HG03064 (cell line): ENCODE results near the gene SCGB1D4.

ENCODE experiments used
- ATAC-seq: cut with Tn5 transposase; IDR thresholded peaks from one replicate; pipeline ENCODE4 v1.9.1; 2021; ENCODE audit warnings: low read depth; ENCODE audit not compliant: unreplicated experiment

SCGB1D4 gene

DNA sequence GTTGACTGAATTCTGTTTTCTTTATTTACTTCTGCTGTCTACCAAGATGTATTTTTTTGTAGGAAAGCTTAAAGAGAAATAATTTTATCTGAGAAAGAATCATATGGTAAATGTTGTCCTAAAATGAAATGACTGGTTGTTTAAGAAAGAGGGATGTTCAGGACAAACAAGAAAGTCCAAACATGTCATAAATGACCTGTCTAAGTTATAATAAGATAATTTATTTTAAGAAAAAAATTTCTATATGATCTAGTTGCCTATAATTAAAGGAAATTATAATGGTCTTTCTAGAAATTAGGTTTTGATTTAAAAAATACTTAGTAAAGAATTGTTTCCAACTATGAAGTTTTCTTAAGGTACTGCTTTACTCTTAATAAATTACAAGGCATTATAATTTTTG lies 18.4 kb downstream of the SCGB1D4 start:
- no peak for ATAC-seq

DNA sequence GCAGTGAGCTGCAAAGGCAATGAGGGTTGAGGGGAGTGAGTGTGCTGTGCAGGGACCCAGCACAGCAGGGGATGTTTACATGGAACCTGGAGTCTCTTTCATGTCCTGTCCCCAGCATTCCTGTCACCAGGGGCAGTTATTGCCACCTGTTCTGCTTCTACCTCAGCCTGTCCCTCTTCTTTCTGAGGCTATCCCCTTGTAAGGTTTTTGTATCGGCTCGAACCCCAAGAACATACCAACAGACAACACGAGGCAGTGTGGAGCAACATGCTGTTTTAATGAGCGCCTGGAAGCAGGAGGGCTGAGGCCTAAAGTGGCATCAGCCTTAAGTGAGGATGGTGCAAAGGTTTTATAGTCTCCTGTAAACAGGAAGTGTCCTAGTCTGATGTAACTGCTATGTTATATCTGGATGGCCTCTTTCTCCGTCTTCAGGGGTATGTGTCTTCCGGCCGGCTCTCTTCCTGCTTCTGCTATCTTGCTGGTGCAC lies 25.0 kb downstream of the SCGB1D4 start:
- no peak for ATAC-seq

DNA sequence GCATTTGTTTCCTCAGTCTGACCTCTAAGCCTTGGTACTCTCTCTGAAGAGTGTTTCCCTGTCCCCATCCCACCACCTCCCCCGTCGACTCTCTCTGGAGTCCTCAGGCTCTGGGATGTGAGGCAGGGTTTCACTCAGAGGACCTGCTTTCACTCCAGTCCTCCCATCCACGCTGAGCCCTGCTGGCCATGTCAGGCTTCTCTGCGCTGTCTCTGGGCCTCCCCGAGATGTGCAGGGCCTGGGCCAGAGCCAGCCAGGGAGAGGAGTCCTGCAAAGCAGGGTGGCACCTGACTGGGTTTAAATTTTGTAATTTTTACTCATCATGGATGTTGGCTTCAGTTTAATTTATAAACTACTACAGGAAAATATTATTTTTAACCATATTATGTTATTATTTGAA lies 25.6 kb downstream of the SCGB1D4 start:
- ATAC-seq: no peak

- ATAC-seq: no peak
These were observed 29.1 kb downstream of the SCGB1D4 start, which contains the start of gene SCGB2A2 for GRCh38 chr11:62269654-62270278. Gene SCGB2A2 (plus strand): TSS chr11:62270158. CDS start chr11:62270217, 59 bp downstream.

GRCh38 chr11:62267576-62267975 lies 31.3 kb downstream of the SCGB1D4 start:
- ATAC-seq: no peak

DNA sequence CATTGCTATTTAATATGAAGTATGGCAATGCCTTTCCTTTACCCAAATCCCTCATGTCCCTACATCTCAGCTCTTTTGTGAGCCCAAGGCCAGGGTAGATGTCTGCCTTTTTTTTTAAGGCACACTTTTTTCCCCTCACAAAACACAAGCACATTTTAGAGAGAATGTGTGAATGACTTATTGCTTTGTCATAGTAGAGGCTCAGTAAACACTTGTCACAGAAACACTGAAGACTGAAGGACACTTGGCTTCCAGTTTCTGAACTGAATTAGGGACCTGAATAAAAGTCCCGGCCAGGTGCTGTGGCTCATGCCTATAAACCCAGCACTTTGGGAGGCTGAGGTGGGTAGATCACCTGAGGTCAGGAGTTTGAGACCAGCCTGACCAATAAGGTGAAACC lies 31.8 kb downstream of the SCGB1D4 start:
- no peak for ATAC-seq

GRCh38 chr11:62266558-62266957 lies 32.3 kb downstream of the SCGB1D4 start:
- no peak for ATAC-seq

- ATAC-seq: no peak
These were observed 34.9 kb downstream of the SCGB1D4 start for GRCh38 chr11:62264004-62264403.

- ATAC-seq: no peak
These were observed 38.5 kb downstream of the SCGB1D4 start for GRCh38 chr11:62260261-62260953.

GRCh38 chr11:62256281-62256680 lies 42.6 kb downstream of the SCGB1D4 start:
- ATAC-seq: no peak

GRCh38 chr11:62253999-62254542 lies 44.8 kb downstream of the SCGB1D4 start:
- no peak for ATAC-seq

DNA sequence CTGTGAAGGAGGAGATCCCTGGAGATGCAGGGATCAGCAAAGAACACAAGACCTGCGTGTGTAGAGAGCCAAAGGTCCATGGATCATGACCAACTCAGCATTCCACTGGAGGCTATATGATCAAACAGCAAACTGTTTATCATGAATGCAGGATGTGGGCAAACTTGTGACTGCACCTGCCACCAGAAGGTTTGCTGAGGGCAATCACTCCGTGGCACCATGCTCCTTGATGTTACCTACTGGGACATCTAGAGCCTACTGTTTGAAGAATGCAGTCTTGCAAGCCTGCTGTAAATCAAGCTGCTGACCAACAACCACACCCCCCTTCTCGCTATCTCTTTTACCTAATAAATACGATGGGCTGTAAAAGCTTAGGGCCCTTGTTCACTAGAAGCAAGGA lies 47.2 kb downstream of the SCGB1D4 start:
- ATAC-seq: no peak
